Neutrophil (primary cell): ENCODE data around the gene ALPK1.

ENCODE experiments used
- H3K27ac ChIP-seq: fragments of 200-600 bp; sonication (generic); 2 replicates; pipeline ENCODE4 v1.5.1; 2016; ENCODE audit warnings: mild to moderate bottlenecking, moderate library complexity
- H3K27me3 ChIP-seq: fragments of 200-600 bp; sonication (generic); 2 replicates; pipeline ENCODE4 v1.6.0; 2016; ENCODE audit warnings: mild to moderate bottlenecking
- H3K36me3 ChIP-seq: fragments of 200-600 bp; sonication (generic); 2 replicates; pipeline ENCODE4 v1.5.1; 2017
- H3K4me1 ChIP-seq, 2 experiments: fragments of 200-600 bp in 1 of 2; sonication (generic) in 1 of 2; 1 replicate in 1 of 2; 2 replicates in 1 of 2; pipeline versions ENCODE4 v1.5.1 to v1.6.1; 2013 to 2016; ENCODE audit warnings: low read depth in 1 of 2, low read length in 1 of 2, mild to moderate bottlenecking in 1 of 2, moderate library complexity in 1 of 2; ENCODE audit not compliant: control insufficient read depth in 1 of 2, insufficient read depth in 1 of 2
- H3K4me3 ChIP-seq, 2 experiments: fragments of 200-600 bp in 1 of 2; sonication (generic) in 1 of 2; 1 replicate in 1 of 2; 2 replicates in 1 of 2; pipeline ENCODE4 v1.5.1; 2013 to 2016; ENCODE audit warnings: low read depth in 1 of 2, low read length in 1 of 2, mild to moderate bottlenecking in 1 of 2, moderate library complexity in 1 of 2
- H3K9me3 ChIP-seq: fragments of 200-600 bp; sonication (generic); 2 replicates; pipeline ENCODE4 v1.5.1; 2016
- TF ChIP-seq, protein P1 (sequence below): fragments of 200-600 bp; sonication (generic); IDR thresholded peaks from 2 replicates; pipeline ENCODE4 v1.5.1; 2016; ENCODE audit warnings: antibody characterized with exemption

Gene ALPK1

GRCh38 chr4:112266823-112267222, 30.3 kb upstream of the ALPK1 start:
- TF ChIP-seq, protein P1, sequence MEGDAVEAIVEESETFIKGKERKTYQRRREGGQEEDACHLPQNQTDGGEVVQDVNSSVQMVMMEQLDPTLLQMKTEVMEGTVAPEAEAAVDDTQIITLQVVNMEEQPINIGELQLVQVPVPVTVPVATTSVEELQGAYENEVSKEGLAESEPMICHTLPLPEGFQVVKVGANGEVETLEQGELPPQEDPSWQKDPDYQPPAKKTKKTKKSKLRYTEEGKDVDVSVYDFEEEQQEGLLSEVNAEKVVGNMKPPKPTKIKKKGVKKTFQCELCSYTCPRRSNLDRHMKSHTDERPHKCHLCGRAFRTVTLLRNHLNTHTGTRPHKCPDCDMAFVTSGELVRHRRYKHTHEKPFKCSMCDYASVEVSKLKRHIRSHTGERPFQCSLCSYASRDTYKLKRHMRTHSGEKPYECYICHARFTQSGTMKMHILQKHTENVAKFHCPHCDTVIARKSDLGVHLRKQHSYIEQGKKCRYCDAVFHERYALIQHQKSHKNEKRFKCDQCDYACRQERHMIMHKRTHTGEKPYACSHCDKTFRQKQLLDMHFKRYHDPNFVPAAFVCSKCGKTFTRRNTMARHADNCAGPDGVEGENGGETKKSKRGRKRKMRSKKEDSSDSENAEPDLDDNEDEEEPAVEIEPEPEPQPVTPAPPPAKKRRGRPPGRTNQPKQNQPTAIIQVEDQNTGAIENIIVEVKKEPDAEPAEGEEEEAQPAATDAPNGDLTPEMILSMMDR: no peak

GRCh38 chr4:112270051-112270450, 27.1 kb upstream of the ALPK1 start:
- H3K27ac ChIP-seq: no peak overlapping the region
- no peaks in the 10 kb centered on the region for H3K9me3 ChIP-seq
- H3K36me3 ChIP-seq: peaks cover 3% of the 10 kb centered on the region
- peaks cover 10 to 11% of the 10 kb centered on the region in 2 experiments for H3K4me1 ChIP-seq
- H3K4me3 ChIP-seq: no peak overlapping the region
- H3K27me3 ChIP-seq: no peaks in the 10 kb centered on the region
- TF ChIP-seq, protein P1: no peak

More at GRCh38 chr4:112266823-112267222, 30.3 kb upstream of the ALPK1 start:
- Histone ChIP-seq H3K27me3 (no peaks in the 10 kb centered on the region), H3K36me3 (no peaks in the 10 kb centered on the region), H3K4me1 (peaks cover 10 to 11% of the 10 kb centered on the region in 2 experiments), H3K9me3 (no peaks in the 10 kb centered on the region), H3K4me3 (no peak overlapping the region), H3K27ac (no peak overlapping the region)

- Histone ChIP-seq H3K36me3 (peaks cover 4% of the 10 kb centered on the region), H3K27ac (no peak overlapping the region), H3K4me3 (no peak overlapping the region), H3K4me1 (peaks cover 10 to 11% of the 10 kb centered on the region in 2 experiments), H3K9me3 (no peaks in the 10 kb centered on the region), H3K27me3 (no peaks in the 10 kb centered on the region)
- TF ChIP-seq, protein P1: no peak
These were observed 26.3 kb upstream of the ALPK1 start for GRCh38 chr4:112270640-112271421.

DNA sequence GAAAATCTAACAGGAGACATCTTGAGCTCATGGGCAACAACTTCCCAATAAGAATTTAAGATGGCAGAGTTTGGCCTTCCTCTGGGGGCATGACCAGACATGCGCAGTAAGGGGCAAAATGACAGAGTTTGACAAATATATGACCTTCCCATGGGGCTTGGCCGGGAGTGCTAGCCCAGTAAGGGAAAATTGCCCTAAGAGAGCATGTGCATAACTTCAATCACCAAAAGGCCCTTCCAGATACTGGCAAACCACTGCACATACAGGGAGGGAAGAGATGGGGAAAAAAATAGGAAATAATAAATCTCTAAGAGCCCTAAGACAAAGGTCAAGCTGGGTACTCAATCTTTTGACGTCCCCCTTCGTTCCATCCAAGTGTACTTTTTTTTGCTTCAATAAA, 24.9 kb upstream of the ALPK1 start:
- Histone ChIP-seq H3K36me3 (peaks cover 6% of the 10 kb centered on the region), H3K4me1 (peaks cover 10 to 11% of the 10 kb centered on the region in 2 experiments), H3K27ac (no peak overlapping the region), H3K27me3 (no peaks in the 10 kb centered on the region), H3K9me3 (no peaks in the 10 kb centered on the region), H3K4me3 (no peak overlapping the region)
- TF ChIP-seq, protein P1: no peak

GRCh38 chr4:112274959-112275358, 22.2 kb upstream of the ALPK1 start:
- Histone ChIP-seq H3K4me1 (peaks cover 22 to 25% of the 10 kb centered on the region in 2 experiments), H3K36me3 (peaks cover 14% of the 10 kb centered on the region), H3K27ac (no peak overlapping the region), H3K9me3 (no peaks in the 10 kb centered on the region), H3K4me3 (no peak overlapping the region), H3K27me3 (no peaks in the 10 kb centered on the region)
- TF ChIP-seq, protein P1: no peak
